ENCODE data around the gene OR2V1. TPM values are rescaled to one million over a fixed set of nuclear protein-coding genes. Genes with fewer than 3 reads are reported as not detected.
"Not testable (repeated sequence)": the region's sequence is repeated elsewhere in the genome, so short reads cannot be mapped to it uniquely, and the experiment has no call there.

Gene OR2V1
- total and polyA plus RNA-seq, 2 experiments from 2014 or later: not detected

- Mint-ChIP-seq H3K4me1 (peaks cover 3% of the 10 kb centered on the region; the same call in 2 of the 3 replicates), H3K9me3 (no peaks in the 10 kb centered on the region; the same call in 2 of the 3 replicates), H3K4me3 (peak overlapping the region; percentile 74), H3K27ac (no peak overlapping the region), H3K27me3 (ENCODE audit: insufficient read depth, low read depth, poor library complexity) (peaks cover 23% of the 10 kb centered on the region), H3K36me3 (ENCODE audit: low read depth) (no peaks in the 10 kb centered on the region)
- DNase-seq (ENCODE audit: low spot score) (no peak), ATAC-seq (no peak)
- Histone ChIP-seq H2AFZ (no peak overlapping the region), H3K27ac (ENCODE audit: low read depth) (no peak overlapping the region), H3K4me2 (peak overlapping the region; percentile 48; the same call in 1 of the 2 replicates), H4K20me1 (replicated peaks; ENCODE audit: insufficient read depth) (no peaks in the 10 kb centered on the region), H3K4me3 (peak overlapping the region; percentile 40), H3K9me2 (ENCODE audit: insufficient read depth) (no peaks in the 10 kb centered on the region), H3F3A (replicated peaks; ENCODE audit: low read depth) (peaks cover 16% of the 10 kb centered on the region; the same call in 1 of the 2 replicates), H3K27me3 (ENCODE audit: insufficient read depth) (peaks cover 21% of the 10 kb centered on the region), H3K79me2 (replicated peaks; ENCODE audit: insufficient read depth) (no peaks in the 10 kb centered on the region), H3K36me3 (ENCODE audit: insufficient read depth) (no peaks in the 10 kb centered on the region), H3K4me1 (ENCODE audit: insufficient read depth) (no peaks in the 10 kb centered on the region)
- TF ChIP-seq ZNF114 (CRISPR knock-in tag; IDR thresholded peaks at IDR 0.05) (no peak), POLR2AphosphoS5 (IDR thresholded peaks at IDR 0.05; ENCODE audit: low read depth) (no peak), STAT1 (IDR thresholded peaks at IDR 0.05; ENCODE audit: unreplicated experiment) (no peak)
- TF ChIP-seq, protein P1, sequence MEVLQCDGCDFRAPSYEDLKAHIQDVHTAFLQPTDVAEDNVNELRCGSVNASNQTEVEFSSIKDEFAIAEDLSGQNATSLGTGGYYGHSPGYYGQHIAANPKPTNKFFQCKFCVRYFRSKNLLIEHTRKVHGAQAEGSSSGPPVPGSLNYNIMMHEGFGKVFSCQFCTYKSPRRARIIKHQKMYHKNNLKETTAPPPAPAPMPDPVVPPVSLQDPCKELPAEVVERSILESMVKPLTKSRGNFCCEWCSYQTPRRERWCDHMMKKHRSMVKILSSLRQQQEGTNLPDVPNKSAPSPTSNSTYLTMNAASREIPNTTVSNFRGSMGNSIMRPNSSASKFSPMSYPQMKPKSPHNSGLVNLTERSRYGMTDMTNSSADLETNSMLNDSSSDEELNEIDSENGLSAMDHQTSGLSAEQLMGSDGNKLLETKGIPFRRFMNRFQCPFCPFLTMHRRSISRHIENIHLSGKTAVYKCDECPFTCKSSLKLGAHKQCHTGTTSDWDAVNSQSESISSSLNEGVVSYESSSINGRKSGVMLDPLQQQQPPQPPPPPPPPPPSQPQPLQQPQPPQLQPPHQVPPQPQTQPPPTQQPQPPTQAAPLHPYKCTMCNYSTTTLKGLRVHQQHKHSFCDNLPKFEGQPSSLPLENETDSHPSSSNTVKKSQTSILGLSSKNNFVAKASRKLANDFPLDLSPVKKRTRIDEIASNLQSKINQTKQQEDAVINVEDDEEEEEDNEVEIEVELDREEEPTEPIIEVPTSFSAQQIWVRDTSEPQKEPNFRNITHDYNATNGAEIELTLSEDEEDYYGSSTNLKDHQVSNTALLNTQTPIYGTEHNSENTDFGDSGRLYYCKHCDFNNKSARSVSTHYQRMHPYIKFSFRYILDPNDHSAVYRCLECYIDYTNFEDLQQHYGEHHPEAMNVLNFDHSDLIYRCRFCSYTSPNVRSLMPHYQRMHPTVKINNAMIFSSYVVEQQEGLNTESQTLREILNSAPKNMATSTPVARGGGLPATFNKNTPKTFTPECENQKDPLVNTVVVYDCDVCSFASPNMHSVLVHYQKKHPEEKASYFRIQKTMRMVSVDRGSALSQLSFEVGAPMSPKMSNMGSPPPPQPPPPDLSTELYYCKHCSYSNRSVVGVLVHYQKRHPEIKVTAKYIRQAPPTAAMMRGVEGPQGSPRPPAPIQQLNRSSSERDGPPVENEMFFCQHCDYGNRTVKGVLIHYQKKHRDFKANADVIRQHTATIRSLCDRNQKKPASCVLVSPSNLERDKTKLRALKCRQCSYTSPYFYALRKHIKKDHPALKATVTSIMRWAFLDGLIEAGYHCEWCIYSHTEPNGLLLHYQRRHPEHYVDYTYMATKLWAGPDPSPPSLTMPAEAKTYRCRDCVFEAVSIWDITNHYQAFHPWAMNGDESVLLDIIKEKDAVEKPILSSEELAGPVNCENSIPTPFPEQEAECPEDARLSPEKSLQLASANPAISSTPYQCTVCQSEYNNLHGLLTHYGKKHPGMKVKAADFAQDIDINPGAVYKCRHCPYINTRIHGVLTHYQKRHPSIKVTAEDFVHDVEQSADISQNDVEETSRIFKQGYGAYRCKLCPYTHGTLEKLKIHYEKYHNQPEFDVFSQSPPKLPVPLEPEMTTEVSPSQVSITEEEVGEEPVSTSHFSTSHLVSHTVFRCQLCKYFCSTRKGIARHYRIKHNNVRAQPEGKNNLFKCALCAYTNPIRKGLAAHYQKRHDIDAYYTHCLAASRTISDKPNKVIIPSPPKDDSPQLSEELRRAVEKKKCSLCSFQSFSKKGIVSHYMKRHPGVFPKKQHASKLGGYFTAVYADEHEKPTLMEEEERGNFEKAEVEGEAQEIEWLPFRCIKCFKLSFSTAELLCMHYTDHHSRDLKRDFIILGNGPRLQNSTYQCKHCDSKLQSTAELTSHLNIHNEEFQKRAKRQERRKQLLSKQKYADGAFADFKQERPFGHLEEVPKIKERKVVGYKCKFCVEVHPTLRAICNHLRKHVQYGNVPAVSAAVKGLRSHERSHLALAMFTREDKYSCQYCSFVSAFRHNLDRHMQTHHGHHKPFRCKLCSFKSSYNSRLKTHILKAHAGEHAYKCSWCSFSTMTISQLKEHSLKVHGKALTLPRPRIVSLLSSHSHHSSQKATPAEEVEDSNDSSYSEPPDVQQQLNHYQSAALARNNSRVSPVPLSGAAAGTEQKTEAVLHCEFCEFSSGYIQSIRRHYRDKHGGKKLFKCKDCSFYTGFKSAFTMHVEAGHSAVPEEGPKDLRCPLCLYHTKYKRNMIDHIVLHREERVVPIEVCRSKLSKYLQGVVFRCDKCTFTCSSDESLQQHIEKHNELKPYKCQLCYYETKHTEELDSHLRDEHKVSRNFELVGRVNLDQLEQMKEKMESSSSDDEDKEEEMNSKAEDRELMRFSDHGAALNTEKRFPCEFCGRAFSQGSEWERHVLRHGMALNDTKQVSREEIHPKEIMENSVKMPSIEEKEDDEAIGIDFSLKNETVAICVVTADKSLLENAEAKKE (CRISPR knock-in tag; IDR thresholded peaks at IDR 0.05): no peak
Measured at GRCh38 chr5:181098762-181099601, 32.0 kb downstream of the OR2V1 start.

DNA sequence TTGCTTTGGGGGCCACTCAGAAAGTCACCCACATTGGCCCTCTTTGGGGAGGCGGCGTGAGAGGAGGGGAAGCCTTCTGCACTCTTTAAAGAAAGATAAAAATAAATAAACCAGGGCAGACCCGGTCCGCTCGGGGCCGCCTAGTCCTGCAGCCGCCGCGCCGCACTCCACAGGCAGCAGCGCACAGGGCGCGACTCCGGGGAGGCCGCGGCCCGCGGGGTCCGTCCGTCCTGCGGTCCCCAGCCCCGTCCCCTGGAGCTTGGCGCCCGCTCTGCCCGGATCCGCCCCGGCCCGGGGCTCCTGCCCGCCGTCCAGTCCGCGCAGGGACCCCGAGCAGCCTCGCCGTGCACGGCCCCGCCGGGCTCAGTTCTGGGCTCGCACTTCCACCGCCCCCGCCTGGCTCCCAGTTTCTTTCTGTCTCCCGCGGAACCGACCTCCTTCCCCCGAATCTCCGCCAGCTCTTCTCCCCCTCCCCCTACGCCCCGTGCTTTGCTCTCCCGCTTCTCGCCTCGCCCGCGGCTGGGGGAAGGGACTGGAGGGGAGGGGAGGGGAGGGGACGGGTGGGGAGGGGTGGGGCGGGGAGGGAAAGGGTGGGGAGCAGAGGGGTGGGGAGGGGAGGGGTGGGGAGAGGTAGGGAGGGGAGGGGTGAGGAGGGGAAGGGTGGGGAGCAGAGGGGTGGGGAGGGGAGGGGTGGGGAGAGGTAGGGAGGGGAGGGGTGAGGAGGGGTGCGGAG lies 33.0 kb downstream of the OR2V1 start:
- not testable (repeated sequence) for H3K27ac ChIP-seq (ENCODE audit: low read depth); DNase-seq (ENCODE audit: low spot score); H3K9me2 ChIP-seq (ENCODE audit: insufficient read depth); H3K4me3 Mint-ChIP-seq; H4K20me1 ChIP-seq (replicated peaks; ENCODE audit: insufficient read depth); H3K36me3 ChIP-seq (ENCODE audit: insufficient read depth); H3K36me3 Mint-ChIP-seq (ENCODE audit: low read depth); H3K4me3 ChIP-seq; H3K4me2 ChIP-seq; H3K4me1 ChIP-seq (ENCODE audit: insufficient read depth); H3K27ac Mint-ChIP-seq; H3K79me2 ChIP-seq (replicated peaks; ENCODE audit: insufficient read depth); H2AFZ ChIP-seq; H3K9me3 Mint-ChIP-seq; H3K4me1 Mint-ChIP-seq
- Histone ChIP-seq H3F3A (replicated peaks; ENCODE audit: low read depth) (peaks cover 16% of the 10 kb centered on the region; the same call in 1 of the 2 replicates), H3K27me3 (ENCODE audit: insufficient read depth) (peaks cover 20% of the 10 kb centered on the region)
- H3K27me3 Mint-ChIP-seq (ENCODE audit: insufficient read depth, low read depth, poor library complexity): peaks cover 19% of the 10 kb centered on the region
- peak; percentile 5 for ATAC-seq

- Histone ChIP-seq H3K27me3 (ENCODE audit: insufficient read depth) (peaks cover 20% of the 10 kb centered on the region), H3F3A (replicated peaks; ENCODE audit: low read depth) (peaks cover 16% of the 10 kb centered on the region; the same call in 1 of the 2 replicates)
- not testable (repeated sequence) for H3K27ac Mint-ChIP-seq; DNase-seq (ENCODE audit: low spot score); H3K4me2 ChIP-seq; H3K9me3 Mint-ChIP-seq; H3K36me3 Mint-ChIP-seq (ENCODE audit: low read depth); H3K4me3 ChIP-seq; H3K4me1 Mint-ChIP-seq; H3K4me3 Mint-ChIP-seq; H3K9me2 ChIP-seq (ENCODE audit: insufficient read depth); H3K36me3 ChIP-seq (ENCODE audit: insufficient read depth); H2AFZ ChIP-seq; H3K27ac ChIP-seq (ENCODE audit: low read depth); H3K4me1 ChIP-seq (ENCODE audit: insufficient read depth); H4K20me1 ChIP-seq (replicated peaks; ENCODE audit: insufficient read depth); H3K79me2 ChIP-seq (replicated peaks; ENCODE audit: insufficient read depth)
- peak; percentile 38 for ATAC-seq
- peaks cover 19% of the 10 kb centered on the region for H3K27me3 Mint-ChIP-seq (ENCODE audit: insufficient read depth, low read depth, poor library complexity)
Measured at GRCh38 chr5:181097383-181097753, 33.6 kb downstream of the OR2V1 start.
